Erythroblast (primary cell): ENCODE data around the gene GSTM5.

Experiments used
- GATA1 ChIP-seq: IDR thresholded peaks from 2 replicates; pipeline ENCODE4 v1.6.1; 2011; ENCODE audit warnings: low read depth, mild to moderate bottlenecking, control low read depth, low read length, moderate library complexity
- POLR2A ChIP-seq: IDR thresholded peaks from 2 replicates; pipeline ENCODE4 v1.6.1; 2011; ENCODE audit warnings: mild to moderate bottlenecking, low read length

- TF ChIP-seq POLR2A (no peak), GATA1 (no peak)
Measured at GRCh38 chr1:109677459-109677858, 34.6 kb upstream of the GSTM5 start.
